DND-41 (cell line): ENCODE data around the gene CREB3L1.
A peak's percentile ranks its signal among the peaks of the same experiment; 100 is the strongest.

Experiments
- ATAC-seq: fragments of 200-7000 bp; cut with Tn5 transposase; 3 replicates; pipeline ENCODE4 v1.9.1; 2021; ENCODE audit warnings: low read depth; ENCODE audit not compliant: insufficient read depth
- DNase-seq: peaks from one replicate; pipeline ENCODE4 v3.0.0-alpha.2; 2020
- H2AFZ ChIP-seq: 2 replicates; pipeline ENCODE4 v1.6.0; 2012; ENCODE audit warnings: low read depth, low read length
- H3K27ac ChIP-seq: 2 replicates; pipeline ENCODE4 v1.5.1; 2012; ENCODE audit warnings: low read length, inconsistent platforms
- H3K27me3 ChIP-seq: fragments of 200-600 bp; sonication (generic); 2 replicates; pipeline ENCODE4 v1.6.0; 2012; ENCODE audit warnings: low read length, mild to moderate bottlenecking, inconsistent platforms; ENCODE audit not compliant: insufficient read depth, poor library complexity
- H3K36me3 ChIP-seq: 2 replicates; pipeline ENCODE4 v1.5.1; 2012; ENCODE audit warnings: low read length, inconsistent platforms; ENCODE audit not compliant: insufficient read depth
- H3K4me1 ChIP-seq: 2 replicates; pipeline ENCODE4 v1.5.1; 2012; ENCODE audit warnings: mild to moderate bottlenecking, low read length; ENCODE audit not compliant: insufficient read depth
- H3K4me2 ChIP-seq: 2 replicates; pipeline ENCODE4 v1.6.0; 2012; ENCODE audit warnings: mild to moderate bottlenecking, moderate library complexity, low read length, inconsistent platforms; ENCODE audit not compliant: insufficient read depth
- H3K4me3 ChIP-seq, 2 experiments: fragments of 200-600 bp in 1 of 2; shearing (Covaris generic) in 1 of 2; 2 replicates each; pipeline ENCODE4 v1.5.1; 2012 to 2016; ENCODE audit warnings: inconsistent platforms in 2 of 2, low read length in 2 of 2, mild to moderate bottlenecking in 2 of 2, low read depth in 1 of 2, moderate library complexity in 1 of 2
- H3K79me2 ChIP-seq: 2 replicates; pipeline ENCODE4 v1.6.0; 2012; ENCODE audit warnings: low read length, inconsistent platforms; ENCODE audit not compliant: insufficient read depth
- H3K9ac ChIP-seq: 2 replicates; pipeline ENCODE4 v1.6.0; 2012; ENCODE audit warnings: low read depth, mild to moderate bottlenecking, inconsistent platforms, low read length, moderate library complexity
- H3K9me3 ChIP-seq: 2 replicates; pipeline ENCODE4 v1.5.1; 2012; ENCODE audit warnings: low read length, moderate library complexity, mild to moderate bottlenecking, inconsistent platforms; ENCODE audit not compliant: insufficient read depth, severe bottlenecking
- H4K20me1 ChIP-seq: 2 replicates; pipeline ENCODE4 v1.6.0; 2012; ENCODE audit warnings: low read length; ENCODE audit not compliant: insufficient read depth
- EZH2 ChIP-seq: IDR thresholded peaks from 3 replicates; pipeline ENCODE4 v1.6.1; 2012; ENCODE audit warnings: borderline replicate concordance, low read depth, mild to moderate bottlenecking, moderate library complexity, low read length, inconsistent platforms; ENCODE audit not compliant: severe bottlenecking
- TF ChIP-seq, protein P1 (sequence below): IDR thresholded peaks from 2 replicates; pipeline ENCODE4 v1.5.1; 2012; ENCODE audit warnings: borderline replicate concordance, low read length, moderate library complexity, mild to moderate bottlenecking; ENCODE audit not compliant: poor library complexity, severe bottlenecking; ENCODE audit errors: extremely low read depth

CREB3L1 gene

DNA sequence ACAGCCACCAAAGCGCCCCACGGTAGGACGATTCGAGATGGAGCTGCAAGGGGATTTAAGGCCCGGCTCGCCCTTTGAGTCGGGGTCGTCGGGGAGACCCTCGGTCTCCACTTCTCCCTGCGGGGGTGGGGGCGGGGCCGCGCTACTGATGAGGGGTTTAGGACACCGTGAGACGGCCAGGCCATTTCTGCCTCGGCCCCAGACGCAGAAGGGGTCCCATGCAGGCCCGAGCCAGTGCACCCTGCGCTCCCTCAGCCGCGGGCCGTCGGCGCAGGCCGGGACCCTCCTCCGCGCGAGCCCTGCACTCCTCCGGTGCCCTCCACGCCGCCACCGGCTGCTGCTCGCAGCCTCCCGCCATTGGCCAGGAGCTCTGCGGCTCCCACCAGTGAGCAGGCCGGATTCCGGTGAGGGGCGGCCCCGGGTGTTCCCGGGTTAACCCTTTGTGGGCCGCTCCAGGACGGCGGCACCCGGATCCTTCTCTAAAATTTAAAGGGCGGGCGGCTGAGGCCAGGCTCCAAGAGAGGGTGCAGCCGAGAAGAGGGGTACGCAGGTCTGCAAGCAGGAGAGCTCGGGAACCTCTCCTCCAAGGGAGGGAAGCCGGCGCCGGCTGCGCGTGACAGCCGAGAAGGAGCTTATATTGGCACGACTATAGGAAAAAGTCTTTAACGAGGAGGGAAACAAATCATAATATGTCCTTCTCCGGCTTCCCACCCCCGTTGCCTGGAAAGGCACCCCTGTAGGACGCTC, 18.0 kb downstream of the CREB3L1 start:
- H3K27ac ChIP-seq, result peak overlapping the region; percentile 38
- H3K9ac ChIP-seq, result peak overlapping the region; percentile 50
- H3K4me3 ChIP-seq, result peak overlapping the region; percentile 10 to 60; a peak in 3 of 4 replicates
- no peaks in the 10 kb centered on the region for H3K27me3 ChIP-seq
- no peaks in the 10 kb centered on the region for H3K9me3 ChIP-seq
- no peaks in the 10 kb centered on the region for H3K79me2 ChIP-seq
- TF ChIP-seq, protein P1, sequence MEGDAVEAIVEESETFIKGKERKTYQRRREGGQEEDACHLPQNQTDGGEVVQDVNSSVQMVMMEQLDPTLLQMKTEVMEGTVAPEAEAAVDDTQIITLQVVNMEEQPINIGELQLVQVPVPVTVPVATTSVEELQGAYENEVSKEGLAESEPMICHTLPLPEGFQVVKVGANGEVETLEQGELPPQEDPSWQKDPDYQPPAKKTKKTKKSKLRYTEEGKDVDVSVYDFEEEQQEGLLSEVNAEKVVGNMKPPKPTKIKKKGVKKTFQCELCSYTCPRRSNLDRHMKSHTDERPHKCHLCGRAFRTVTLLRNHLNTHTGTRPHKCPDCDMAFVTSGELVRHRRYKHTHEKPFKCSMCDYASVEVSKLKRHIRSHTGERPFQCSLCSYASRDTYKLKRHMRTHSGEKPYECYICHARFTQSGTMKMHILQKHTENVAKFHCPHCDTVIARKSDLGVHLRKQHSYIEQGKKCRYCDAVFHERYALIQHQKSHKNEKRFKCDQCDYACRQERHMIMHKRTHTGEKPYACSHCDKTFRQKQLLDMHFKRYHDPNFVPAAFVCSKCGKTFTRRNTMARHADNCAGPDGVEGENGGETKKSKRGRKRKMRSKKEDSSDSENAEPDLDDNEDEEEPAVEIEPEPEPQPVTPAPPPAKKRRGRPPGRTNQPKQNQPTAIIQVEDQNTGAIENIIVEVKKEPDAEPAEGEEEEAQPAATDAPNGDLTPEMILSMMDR, result no peak
- TF ChIP-seq EZH2, result no peak
- no peaks in the 10 kb centered on the region for H4K20me1 ChIP-seq
- H3K36me3 ChIP-seq, result no peaks in the 10 kb centered on the region
- H3K4me2 ChIP-seq, result peak overlapping the region; percentile 80
- DNase-seq, result peak; percentile 88
- H2AFZ ChIP-seq, result peak overlapping the region; percentile 93
- peaks cover 18% of the 10 kb centered on the region for H3K4me1 ChIP-seq
- ATAC-seq, result peak; percentile 100

DNA sequence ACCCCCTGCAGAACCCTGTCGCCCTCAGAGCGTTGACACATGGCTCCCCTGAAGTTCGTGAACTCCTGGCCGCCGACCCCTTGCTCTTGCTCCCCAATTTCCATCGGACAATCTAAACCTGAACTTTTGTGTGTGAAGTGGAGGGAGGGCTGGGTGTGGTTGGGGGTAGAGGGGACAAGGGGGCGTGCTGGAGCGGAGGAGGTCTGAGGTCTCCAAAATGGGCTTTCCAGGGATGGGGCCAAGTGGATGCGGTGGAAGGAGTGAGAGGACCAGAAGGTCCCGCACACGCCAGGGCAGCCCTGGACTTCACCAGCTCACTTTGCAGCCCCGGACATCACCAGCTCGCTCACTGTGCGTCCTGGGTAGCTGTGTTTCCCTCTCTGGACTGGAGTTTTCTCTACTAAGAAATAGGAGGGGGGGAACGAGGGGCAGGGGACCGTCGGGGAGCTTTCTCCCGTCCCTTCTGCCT, 18.6 kb downstream of the CREB3L1 start:
- peak overlapping the region; percentile 38 for H3K27ac ChIP-seq
- peak overlapping the region; percentile 50 for H3K9ac ChIP-seq
- TF ChIP-seq, protein P1, result no peak
- no peak for TF ChIP-seq EZH2
- no peak for DNase-seq
- H3K4me3 ChIP-seq, result peak overlapping the region in 1 of 2 experiments; percentile 60; a peak in 3 of 4 replicates
- no peaks in the 10 kb centered on the region for H3K27me3 ChIP-seq
- no peaks in the 10 kb centered on the region for H3K9me3 ChIP-seq
- H2AFZ ChIP-seq, result peak overlapping the region; percentile 93
- H3K79me2 ChIP-seq, result no peaks in the 10 kb centered on the region
- H3K36me3 ChIP-seq, result no peaks in the 10 kb centered on the region
- peak overlapping the region; percentile 80 for H3K4me2 ChIP-seq
- ATAC-seq, result no peak
- peaks cover 18% of the 10 kb centered on the region for H3K4me1 ChIP-seq
- H4K20me1 ChIP-seq, result no peaks in the 10 kb centered on the region

DNA sequence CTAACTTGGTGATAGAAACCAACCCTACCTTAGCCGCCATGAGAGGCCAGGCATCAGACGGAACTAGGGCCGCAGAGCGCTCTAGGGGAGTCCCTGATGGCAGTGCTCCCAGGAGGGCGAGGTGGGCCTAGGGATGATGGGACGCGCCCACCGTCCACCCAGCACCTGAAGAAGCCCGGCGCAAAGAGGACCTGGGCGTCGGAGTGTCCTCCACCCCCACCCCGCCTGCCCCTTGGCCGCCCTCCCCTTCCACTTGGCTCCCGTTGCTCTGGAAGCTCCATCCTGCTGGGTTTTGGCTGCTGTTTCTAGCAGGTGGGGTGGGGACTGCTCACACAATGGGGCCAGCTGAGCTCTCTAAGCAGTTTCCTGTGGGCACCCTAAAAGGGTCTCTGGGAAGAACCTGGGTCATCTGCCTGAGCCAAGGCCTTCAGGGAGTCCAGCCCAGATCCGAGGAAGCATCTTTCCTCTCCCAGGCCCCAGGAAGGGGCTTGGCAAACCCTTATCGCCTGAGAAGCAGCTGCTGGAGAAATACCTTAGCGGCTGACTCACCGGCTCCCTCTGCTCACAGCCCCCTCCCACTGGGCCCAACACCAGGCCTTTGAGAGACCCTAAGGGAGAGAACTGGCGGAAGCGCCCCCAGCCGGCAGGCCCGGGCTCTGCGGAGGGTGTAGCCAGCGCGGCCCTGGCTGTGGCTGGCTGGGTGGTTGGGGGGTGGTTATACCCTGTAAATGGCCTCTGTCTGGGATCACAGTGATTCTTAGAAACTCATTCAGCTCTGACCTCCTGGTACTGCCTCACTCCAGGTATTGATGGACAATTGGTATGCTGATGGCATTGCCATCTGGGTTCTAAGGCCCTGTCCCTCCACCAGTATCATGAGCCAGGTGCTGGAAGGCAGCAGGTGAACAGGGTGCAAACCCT, 19.3 kb downstream of the CREB3L1 start:
- TF ChIP-seq, protein P1, result no peak
- TF ChIP-seq EZH2, result no peak
- DNase-seq (no peak), ATAC-seq (no peak)
- H3K27me3 ChIP-seq, result no peaks in the 10 kb centered on the region
- peak overlapping the region; percentile 93; the same call in 1 of the 2 replicates for H2AFZ ChIP-seq
- H3K4me3 ChIP-seq, result no peak overlapping the region
- no peaks in the 10 kb centered on the region for H3K9me3 ChIP-seq
- H3K36me3 ChIP-seq, result no peaks in the 10 kb centered on the region
- H3K4me1 ChIP-seq, result peaks cover 18% of the 10 kb centered on the region
- H3K9ac ChIP-seq, result no peak overlapping the region
- H3K79me2 ChIP-seq, result no peaks in the 10 kb centered on the region
- no peaks in the 10 kb centered on the region for H4K20me1 ChIP-seq
- no peak overlapping the region for H3K27ac ChIP-seq
- no peak overlapping the region for H3K4me2 ChIP-seq
